Activated CD8-positive, alpha-beta memory T cell treated with anti-CD3 and anti-CD28 coated beads for 24 hours (primary cell): ENCODE data around the gene BCAS3.
"Not testable (repeated sequence)": the region's sequence is repeated elsewhere in the genome, so short reads cannot be mapped to it uniquely, and the experiment has no call there.

Experiments used
- DNase-seq: peaks from one replicate; pipeline ENCODE4 v3.0.0-alpha.2; 2020

Gene BCAS3

DNA sequence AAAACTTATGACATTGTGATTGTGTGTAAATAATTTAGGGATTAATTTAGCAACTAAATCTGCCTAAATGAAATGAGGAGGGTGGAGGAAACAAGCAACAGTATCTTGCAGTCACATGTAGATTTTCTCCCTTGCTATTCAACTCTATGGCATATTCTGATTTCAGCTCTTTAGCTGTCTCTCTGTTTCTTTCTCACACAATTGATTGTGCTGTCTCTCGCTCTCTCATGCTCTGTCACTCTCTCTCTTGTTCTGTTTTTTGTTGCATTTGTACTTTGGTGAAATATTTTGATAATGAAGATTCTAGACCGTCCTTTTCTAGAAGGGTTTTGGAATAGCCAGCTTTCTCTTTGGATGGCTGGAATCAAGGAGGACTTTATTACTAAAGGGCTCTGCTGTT, 70.6 kb downstream of the BCAS3 start:
- no peak for DNase-seq

DNA sequence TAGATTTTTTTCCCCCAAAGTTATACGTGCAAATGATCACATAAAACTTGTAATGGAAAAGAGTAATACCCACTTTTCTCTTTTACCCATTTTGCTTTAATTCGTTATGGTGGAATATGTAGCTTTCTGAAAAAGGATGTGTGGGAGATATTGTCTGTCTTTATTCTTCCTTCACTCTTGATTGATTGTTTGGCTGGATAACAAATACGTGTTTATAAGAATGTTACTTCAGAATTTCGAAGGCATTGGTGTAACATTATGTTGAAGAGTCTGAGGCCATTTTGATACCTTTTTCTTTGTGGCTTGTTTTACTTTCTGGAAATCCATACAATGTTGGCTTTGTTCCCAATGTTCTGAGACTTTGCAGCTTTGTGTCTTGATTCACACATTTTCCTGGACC, 71.4 kb downstream of the BCAS3 start:
- DNase-seq, result no peak

DNA sequence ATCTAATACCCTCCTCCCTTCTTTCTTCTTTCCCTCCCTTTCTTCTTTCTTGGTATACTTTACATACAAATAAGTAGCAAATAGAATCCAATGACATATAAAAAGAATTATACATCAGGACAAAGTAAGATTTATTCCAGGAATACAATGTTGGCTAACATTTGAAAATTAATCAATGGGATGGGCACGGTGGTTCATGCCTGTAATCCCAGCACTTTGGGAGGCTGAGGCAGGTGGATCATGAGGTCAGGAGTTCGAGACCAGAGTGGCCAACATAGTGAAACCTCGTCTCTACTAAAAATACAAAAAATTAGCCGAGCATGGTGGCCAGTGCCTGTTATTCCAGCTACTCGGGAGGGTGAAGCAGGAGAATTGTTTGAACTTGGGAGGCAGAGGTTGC, 72.1 kb downstream of the BCAS3 start:
- DNase-seq, result no peak

DNA sequence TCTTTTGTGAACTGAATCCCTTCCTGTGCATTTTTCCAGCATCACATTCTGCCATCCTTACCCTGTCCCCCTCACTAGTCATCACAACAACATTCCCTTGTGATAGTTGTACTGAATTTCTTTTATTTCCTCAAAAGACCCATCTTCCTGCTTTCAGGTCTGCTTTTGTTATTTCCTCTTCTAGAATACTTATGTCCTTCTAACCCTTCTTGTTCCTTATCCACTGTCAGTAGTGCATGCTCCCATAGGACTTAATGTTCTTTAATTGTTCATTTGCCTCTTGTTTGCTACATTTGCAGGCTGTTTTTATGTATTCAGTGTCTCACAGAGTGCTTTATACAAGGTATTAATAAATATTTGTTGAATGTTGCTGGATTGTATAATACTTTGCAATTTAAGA, 73.0 kb downstream of the BCAS3 start:
- DNase-seq, result no peak

DNA sequence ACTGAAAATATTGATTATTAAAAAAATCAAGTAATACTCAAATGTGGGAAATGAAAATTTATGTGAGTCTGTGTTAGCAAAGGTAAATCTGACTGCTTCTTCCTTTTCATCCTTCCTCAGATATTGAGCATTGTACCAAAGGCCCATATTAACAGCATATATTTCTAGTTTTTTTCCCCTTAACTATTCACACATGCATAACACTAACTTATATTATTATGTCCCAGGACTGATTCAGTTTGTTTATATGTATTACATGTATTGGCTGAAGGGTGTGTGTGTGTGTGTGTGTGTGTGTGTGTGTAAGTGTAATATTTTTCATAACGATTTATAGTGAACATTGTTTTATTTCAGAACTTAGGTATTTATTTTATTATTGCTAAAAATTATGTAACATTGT, 74.2 kb downstream of the BCAS3 start:
- DNase-seq, result no peak

DNA sequence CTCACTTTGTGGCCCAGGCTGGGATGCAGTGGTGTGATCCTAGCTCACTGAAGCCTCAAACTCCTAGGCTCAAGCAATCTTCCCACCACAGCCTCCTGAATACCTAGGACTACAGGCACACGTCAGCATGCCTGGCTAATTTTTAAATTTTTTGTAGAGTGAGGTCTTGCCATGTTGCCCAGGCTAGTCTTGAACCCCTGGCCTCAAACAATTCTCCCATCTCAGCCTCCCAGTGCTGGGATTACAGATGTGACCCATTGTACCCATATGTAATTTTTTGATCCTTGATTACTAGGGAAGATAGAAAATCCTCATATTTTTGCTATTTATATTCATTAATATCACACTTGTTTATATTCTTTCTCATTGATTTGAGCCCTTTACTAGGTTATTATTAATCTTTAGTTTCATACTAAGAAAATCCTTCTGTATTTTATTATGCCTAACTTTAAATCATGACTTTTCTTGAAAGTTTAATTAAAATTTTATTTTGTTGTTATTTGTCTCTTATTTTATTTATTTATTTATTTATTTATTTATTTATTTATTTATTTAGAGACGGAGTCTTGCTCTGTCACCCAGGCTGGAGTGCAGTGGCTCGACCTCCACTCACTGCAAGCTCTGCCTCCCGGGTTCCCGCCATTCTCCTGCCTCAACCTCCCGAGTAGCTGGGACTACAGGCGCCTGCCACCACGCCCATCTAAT, 75.4 kb downstream of the BCAS3 start:
- no peak for DNase-seq

DNA sequence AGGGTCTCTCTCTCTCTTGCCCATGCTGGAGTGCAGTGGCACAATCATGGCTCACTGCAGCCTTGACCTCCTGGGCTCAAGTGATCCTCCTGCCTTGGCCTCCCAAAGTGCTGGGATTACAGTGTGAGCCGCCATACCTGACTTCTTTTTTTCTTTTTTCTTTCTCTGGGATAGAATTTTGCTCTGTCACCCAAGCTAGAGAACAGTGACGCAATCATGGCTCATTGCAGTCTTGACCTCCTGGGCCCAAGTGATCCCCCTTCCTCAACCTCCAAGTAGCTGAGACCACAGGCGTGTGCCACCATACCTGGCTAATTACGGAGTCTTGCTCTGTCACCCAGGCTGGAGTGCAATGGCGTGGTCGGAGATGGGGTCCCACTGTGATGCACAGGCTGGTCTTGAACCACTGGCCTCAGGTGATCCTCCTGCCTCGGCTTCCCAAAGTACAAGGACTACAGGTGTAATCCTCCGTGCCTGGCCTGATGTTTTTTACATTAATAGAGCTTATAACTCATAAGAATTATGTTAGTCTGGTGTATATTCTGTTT, 76.5 kb downstream of the BCAS3 start:
- no peak for DNase-seq

DNA sequence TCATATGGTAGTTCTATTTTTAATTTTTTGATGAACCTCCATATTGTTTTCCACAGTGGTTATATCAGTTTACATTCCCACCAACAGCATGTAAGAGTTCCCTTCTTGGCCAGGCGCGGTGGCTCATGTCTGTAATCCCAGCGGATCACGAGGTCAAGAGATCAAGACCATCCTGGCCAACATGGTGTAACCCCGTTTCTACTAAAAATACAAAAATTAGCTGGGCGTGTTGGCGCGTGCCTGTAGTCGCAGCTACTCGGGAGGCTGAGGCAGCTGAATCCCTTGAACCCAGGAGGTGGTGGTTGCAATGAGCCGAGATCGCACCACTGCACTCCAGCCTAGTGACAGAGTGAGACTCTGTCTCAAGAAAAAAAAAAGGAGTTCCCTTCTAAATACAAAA, 79.1 kb downstream of the BCAS3 start:
- DNase-seq, result not testable (repeated sequence)

DNA sequence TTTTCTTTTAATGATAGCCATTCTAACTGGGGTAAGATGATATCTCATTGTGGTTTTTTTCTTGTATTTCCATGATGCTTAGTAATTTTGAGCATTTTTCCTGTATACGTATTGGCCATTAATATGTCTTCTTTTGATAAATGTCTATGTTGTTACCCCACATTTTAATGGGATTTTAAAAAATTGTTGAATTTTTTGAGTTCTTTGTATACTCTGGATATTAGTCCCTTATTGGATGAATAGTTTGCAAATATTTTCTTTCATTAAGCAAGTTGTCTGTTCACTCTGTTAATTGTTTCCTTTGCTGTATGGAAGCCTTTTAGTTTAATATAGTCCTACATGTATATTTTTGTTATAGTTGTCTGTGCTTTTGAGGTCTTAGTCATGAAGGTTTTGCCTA, 79.8 kb downstream of the BCAS3 start:
- DNase-seq, result no peak

DNA sequence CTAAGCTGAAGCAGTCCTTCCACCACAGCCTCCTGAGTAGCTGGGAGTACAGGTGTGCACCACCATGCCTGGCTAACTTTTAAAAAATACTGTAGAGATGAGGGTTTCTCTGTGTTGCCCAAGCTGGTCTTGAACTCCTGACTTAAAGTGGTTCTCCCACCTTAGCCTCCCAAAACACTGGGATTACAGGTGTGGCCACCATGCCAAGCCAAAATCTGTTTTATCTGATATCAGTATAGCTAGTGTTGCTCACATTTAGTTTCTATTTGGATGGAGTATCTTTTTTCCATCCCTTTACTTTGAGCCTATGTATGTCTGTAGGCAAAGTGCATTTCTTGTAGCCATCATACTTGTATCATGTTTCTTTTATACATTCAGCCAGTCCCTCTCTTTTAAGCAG, 82.1 kb downstream of the BCAS3 start:
- DNase-seq, result no peak

DNA sequence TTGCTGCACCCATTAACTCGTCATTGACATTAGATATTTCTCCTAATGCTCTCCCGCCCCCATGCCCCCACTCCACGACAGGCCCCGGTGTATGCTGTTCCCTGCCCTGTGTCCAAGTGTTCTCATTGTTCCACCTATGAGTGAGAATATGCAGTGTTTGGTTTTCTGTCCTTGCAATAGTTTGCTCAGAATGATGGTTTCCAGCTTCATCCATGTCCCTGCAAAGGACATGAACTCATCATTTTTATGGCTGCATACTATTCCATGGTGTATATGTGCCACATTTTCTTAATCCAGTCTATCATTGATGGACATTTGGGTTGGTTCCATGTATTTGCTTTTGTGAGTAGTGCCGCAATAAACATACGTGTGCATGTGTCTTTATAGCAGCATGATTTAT, 83.7 kb downstream of the BCAS3 start:
- not testable (repeated sequence) for DNase-seq

DNA sequence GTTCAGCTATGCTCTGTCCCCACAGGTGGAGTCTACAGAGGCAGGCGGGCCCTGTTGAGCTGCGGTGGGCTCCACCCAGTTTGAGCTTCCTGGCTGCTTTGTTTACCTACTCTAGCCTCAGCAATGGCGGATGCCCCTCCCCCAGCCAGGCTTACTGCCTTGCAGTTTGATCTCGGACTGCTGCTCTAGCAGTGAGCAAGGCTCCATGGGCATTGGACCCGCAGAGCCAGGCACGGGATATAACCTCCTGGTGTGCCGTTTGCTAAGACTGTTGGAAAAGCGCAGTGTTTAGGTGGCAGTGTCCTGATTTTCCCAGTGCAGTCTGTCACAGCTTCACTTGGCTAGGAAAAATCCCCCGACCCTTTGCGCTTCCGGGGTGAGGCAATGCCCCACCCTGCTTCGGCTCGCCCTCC, 89.1 kb downstream of the BCAS3 start:
- no peak for DNase-seq

DNA sequence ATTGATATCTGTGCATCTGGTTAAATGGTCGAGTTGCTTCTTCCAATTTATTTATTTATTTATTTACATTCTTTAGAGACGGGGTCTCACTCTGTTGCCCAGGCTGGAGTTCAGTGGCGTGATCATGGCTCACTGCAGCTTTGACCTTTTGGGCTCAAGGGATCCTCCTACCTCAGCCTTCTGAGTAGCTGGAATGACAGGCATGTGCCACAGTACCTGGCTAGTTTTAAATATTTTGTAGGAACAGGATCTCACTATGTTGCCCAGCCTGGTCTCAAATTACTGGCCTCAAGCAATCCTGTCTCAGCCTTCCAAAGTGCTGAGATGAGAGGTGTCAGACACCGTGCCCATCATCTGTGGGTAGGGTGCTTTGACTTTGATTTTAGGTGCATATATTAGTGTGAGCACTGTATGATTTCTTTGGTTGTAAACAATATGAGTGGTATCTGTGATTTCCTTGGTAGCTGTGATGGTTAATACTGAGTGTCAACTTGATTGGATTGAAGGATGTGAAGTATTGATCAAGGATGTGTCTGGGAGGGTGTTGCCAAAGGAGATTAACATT, 90.2 kb downstream of the BCAS3 start:
- no peak for DNase-seq

DNA sequence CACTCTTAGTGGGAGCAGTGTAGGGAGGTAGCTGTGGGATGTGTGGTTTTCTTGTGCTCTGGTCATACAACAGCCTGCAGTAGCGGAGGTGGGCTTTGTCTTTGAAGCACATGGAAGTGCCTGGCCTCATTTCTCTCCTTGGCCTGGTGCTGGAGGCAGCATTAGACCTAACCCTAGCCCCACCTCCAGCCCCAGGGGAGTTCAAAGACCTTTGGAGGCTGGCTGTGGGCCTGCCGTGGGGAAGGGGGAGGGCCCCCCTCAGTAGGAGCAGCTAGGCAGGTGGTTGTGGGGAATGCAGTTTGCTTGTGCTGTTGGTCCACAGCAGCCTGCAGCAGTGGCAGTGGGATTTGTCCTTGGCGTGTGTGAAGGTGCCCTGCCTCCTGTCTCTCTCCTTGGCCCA, 91.7 kb downstream of the BCAS3 start:
- no peak for DNase-seq

DNA sequence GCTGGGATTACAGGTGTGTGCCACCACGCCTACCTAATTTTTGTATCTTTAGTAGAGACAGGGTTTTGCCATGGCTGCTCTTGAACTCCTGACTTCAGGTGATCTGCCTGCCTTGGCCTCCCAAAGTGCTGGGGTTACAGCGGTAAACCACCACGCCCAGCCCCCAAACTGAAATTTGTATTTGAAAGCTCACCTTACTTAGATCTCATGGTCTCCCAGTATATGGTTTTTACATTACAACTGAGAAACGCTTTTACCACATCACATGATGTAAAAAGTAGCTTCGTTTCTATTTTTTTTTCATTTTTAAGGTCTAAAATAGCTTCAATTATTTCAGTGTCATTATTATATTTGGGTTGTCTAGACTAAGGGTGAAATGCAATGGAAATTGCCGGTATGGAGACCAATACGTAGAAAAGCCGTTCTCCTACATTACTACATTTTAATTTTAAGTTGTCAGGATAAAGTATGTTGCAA, 93.3 kb downstream of the BCAS3 start:
- DNase-seq, result no peak

DNA sequence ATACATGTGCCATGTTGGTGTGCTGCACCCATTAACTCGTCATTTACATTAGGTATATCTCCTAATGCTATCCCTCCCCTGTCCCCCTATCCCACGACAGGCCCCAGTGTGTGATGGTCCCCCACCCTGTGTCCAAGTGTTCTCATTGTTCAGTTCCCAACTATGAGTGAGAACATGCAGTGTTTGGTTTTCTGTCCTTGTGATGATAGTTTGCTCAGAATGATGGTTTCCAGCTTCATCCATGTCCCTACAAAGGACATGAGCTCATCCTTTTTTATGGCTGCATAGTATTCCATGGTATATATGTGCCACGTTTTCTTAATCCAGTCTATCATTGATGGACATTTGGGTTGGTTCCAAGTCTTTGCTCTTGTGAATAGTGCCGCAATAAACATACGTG, 94.0 kb downstream of the BCAS3 start:
- not testable (repeated sequence) for DNase-seq

DNA sequence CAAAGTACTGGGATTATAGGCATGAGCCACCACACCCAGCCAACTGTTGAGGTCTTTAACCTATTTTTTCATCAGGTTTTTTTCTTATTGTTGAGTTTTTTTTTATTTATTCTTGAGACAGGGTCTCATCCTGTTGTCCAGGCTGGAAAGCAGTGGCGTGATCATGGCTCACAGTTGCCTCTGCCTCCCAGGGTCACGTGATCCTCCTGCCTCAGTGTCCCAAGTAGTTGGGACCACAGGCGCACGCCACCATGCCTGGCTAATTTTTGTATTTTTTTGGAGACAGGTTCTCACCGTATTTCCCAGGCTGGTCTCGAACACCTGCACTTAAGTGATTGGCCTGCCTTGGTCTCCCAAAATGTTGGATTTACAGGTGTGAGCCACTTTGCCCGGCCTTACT, 95.9 kb downstream of the BCAS3 start:
- DNase-seq, result no peak

DNA sequence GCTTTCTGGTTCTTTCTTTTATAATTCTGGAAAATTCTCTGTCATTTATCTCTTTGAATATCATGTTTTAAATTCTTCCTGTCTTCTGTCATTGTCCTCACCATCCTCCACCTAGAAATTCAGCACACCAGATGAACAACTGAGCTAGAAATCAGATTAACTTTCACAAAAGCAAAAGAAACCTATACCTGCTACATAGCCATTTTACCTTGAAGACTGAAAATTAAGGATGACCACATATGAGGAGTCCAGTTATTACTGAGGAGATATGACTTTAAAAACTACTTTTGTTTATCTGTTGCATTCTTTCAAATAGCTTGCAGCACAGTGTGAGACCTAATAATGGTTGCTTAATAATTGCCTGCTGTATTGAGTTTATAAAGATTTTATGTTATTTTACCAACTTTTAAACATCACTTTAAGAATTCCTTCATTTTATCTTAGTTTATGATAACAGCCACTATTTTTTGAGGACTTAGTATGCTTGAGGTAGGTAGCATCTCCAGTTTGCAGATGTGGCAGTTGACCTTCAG, 104.3 kb downstream of the BCAS3 start:
- DNase-seq, result no peak

DNA sequence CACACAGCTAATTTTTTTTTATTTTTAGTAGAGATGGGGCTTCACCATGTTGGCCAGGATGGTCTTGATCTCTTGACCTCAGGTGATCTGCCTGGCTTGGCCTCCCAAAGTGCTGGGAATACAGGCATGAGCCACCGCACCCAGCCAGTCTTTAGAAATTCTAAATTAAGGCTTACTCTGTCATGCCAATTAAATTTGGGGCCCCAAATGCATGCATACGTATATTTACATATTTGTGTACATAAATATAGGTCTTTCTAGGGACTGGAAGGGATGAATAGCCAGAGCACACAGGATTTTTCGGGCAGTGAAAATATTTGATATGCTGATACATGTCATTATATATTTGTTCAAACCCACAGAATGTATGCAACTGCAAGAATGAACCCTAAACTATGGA, 105.1 kb downstream of the BCAS3 start:
- DNase-seq, result no peak

DNA sequence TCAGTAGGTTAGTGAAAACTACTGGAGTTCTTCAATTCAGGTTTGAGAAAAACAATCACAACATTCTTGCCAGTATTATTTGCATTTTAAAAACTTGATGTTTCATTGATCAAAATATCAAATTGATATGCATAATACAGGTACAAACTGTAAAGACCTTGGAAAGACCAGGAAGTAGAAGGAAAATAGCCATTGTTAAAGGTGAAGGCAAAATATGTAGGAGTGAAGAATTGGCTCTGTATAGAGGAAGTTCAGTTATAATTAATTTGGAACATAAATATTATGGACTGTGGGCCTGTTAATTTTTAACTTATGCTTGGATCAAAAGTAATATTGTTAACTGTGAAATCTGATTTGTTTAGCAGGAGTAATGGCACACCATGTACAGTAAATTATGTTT, 112.6 kb downstream of the BCAS3 start:
- DNase-seq, result no peak

DNA sequence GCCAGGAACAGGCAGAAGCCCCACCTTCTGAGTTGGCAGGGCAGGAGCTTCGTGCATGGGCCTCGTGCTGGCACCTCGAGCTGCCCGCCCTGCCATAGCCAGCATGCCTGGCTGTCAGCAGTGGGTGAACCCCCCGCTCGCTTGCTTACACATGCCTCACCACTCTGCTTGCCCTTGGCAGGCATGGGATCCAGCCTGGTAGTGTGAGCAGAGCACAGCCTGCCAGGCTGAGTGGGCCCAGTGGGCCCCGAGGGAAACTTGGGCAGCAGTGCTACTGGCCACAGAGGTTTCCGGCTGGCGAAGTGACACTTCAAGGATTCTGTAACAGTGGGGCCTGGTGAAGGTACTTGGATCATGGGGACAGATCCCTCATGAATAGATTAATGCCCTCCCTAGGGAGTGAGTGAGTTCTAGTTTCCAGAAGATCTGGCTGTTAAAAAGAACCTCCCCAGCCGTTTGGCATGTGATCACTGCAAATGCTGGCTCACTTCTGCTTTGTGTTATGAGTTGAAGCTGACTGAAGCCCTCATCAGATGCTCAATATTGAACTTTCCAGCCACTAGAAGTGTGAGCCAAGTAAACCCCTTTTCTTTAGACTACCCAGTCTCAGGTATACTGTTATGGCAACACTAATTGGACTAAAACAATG, 114.7 kb downstream of the BCAS3 start:
- DNase-seq, result no peak

DNA sequence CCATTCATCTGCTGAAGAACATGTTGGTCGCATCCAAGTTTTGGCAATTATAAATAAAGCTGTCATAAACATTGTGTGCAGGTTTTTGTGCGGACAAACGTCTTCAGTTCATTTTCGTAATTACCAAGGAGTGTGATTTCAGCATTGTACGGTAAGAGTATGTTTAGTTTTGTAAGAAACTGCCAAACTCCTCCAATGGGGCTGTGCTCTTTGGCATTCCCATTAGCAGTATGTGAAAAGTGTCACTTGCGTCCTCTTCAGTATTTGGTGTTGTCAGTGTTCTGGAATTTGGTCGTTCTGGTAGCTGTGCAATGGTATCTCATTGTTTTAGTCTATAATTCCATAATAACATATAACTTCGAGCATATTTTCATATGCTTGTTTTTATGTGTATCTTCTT, 120.9 kb downstream of the BCAS3 start:
- no peak for DNase-seq

DNA sequence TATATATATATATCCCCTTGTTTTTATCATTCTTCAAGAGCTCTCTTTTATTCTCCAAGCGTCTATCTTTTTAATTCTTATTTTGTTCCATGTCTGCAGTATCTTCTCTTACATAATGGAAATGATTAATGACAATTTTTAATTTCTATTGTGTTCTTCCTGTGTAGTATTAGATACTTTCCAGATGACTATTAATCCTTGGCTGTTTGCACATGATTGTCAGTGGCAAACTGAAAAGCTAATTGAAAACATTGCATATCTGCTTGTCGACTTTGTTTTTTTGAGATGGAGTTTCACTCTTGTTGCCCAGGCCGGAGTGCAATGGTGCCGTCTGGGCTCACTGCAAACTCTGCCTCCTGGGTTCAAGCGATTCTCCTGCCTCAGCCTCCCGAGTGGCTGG, 124.7 kb downstream of the BCAS3 start:
- DNase-seq, result no peak

DNA sequence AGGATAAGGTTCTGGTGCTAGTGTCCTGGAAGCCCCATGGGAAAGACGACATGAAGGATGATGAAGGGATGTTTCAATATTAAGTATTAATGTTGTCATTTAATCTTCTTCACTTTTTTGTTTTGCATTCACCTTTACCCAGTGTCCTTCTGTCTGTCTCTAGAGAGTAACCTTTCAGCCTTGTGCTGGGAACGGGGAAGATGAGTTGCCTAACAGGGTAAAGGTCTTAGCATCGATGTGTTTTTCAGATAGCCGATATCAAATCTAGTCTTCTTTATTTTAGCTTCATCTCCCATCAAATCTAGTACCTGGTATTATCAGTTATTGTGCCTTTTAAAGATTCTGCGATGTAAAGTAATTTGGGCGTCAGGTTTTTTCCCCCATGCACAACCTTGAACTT, 125.4 kb downstream of the BCAS3 start:
- no peak for DNase-seq
